HG02885 (cell line): ENCODE results near the gene TREM1.

Experiments
- ATAC-seq: cut with Tn5 transposase; IDR thresholded peaks from one replicate; pipeline ENCODE4 v1.9.1; 2021; ENCODE audit warnings: mild to moderate bottlenecking; ENCODE audit not compliant: unreplicated experiment, poor library complexity

The TREM1 gene

GRCh38 chr6:41286544-41287346, at the start of gene TREM1:
Gene TREM1, minus strand, starts transcription at chr6:41286682. Its CDS starts 27 bp downstream, at chr6:41286655.
- ATAC-seq, result no peak

DNA sequence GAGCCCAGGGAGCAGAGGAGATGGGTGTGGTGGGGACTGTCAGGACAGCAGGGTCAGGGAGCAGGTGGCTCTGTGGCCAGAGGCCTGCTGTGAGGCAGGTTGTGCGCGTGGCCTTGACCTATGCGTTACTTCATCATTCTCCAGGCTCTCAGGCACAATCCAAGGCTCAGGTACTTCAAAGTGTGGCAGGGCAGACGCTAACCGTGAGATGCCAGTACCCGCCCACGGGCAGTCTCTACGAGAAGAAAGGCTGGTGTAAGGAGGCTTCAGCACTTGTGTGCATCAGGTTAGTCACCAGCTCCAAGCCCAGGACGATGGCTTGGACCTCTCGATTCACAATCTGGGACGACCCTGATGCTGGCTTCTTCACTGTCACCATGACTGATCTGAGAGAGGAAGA, 49.5 kb upstream of the TREM1 start:
- no peak for ATAC-seq

GRCh38 chr6:41335296-41335695, 48.8 kb upstream of the TREM1 start, which contains the start of gene NCR2:
Gene NCR2, plus strand, starts transcription at chr6:41335608. Its CDS starts 269 bp downstream, at chr6:41335877.
- no peak for ATAC-seq

- no peak for ATAC-seq
These were observed 48.1 kb upstream of the TREM1 start for GRCh38 chr6:41334482-41335040.

DNA sequence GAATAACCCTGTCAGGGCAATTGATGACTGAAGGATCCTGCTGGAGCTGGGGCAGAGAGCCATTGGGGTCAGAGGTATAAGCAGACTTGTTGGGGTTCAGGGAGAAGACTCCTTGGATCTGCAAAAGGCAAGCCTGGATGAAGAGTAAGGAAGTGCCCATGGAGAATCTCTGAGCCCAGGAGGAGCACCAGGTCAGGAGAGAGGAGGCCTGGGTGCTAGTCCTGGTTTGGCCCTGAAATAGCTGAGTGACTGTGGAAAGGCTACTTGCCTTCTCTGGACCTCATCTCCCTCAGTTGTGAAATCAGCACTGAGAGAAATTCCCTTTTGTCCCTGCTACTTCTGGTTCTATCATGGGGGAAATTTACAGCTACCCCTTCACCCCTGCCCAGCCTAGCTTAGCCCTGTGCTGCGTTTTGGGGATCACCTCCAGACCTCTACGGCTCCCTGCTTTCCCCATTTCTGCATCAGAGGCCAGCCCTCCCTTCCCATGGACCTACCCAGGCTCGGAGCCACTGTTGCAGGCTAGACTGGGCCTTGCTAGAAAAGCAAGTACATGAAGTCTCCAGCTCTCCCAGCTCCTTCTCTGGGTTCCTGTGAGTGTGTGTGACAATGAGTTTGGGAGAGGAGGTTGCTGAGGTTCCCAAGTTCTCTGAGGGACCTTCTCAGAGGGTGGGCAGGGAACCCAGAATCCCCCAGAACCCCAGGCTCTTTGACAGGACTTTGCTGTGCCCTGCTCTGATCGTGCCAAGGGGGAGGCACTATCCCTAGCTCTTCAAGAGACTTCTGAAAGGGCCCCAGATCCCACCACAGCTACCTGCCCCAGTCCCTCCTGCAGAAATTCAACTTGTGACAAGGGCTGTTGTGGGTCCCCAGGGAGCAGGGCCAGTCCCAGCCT, 46.6 kb upstream of the TREM1 start:
- no peak for ATAC-seq

DNA sequence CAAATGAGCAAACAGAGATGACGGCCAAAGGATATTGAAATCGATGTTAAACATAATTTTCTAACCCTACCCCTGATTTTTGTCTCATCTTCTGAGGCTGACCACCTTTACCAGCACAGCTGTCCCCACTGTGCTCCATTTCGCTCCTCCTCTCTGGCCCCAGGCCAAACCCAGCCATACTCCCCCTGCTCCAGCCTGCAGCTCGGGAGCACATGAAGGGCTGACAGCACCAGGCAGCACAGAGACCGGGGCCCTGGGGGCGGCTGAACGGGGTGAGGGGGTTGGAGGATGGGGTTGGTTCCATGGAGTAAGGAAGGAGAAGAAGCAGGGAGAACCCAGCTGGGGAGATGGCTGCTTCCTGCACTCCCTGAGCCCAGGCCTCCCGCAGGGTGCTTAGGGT, 45.8 kb upstream of the TREM1 start:
- no peak for ATAC-seq

GRCh38 chr6:41331401-41332150, 45.1 kb upstream of the TREM1 start:
- ATAC-seq, result no peak

- no peak for ATAC-seq
These were observed 40.7 kb upstream of the TREM1 start for GRCh38 chr6:41327177-41327576.

DNA sequence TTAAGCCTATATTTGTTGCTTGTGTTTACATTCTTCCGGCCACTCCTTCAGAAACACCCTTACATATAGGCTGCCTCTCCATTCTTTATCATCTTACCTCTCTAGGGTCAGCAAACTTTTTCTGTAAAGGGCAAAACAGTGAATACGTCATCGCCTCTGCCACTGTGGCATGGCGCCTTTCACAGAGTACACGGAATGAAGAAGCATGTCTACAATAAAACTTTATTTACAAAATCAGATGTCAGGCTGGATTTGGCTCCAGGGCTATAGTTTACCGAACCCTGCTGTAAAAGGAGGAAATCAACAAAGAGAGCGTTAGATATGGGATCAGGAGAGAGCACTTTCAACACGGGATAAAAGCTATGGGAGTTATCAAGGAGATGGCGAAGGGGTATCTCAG, 39.6 kb upstream of the TREM1 start:
- no peak for ATAC-seq

GRCh38 chr6:41325446-41326066, 39.1 kb upstream of the TREM1 start:
- no peak for ATAC-seq

- ATAC-seq, result no peak
These were observed 34.7 kb upstream of the TREM1 start for GRCh38 chr6:41321183-41321582.

- peak; percentile 91 for ATAC-seq
These were observed 32.4 kb upstream of the TREM1 start for GRCh38 chr6:41318654-41319565.

DNA sequence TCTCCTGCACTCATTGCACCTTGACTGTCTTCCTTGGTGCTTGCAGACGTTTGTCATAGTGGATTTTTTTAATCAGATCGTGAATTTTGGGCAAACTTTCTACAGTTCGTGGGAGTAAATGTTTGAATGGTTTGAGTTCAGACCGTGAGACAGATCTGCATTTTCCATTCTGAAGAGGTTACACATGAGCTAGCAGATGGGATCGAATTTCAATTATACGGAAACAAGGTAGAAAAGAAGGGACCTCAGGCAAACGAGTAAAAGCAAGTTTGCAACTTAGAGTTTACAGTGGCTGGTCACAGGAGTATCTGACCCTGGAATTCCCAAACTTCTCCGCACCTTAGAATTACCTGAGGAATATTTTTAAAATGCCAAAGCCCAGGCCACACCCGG, 31.8 kb upstream of the TREM1 start:
- no peak for ATAC-seq

DNA sequence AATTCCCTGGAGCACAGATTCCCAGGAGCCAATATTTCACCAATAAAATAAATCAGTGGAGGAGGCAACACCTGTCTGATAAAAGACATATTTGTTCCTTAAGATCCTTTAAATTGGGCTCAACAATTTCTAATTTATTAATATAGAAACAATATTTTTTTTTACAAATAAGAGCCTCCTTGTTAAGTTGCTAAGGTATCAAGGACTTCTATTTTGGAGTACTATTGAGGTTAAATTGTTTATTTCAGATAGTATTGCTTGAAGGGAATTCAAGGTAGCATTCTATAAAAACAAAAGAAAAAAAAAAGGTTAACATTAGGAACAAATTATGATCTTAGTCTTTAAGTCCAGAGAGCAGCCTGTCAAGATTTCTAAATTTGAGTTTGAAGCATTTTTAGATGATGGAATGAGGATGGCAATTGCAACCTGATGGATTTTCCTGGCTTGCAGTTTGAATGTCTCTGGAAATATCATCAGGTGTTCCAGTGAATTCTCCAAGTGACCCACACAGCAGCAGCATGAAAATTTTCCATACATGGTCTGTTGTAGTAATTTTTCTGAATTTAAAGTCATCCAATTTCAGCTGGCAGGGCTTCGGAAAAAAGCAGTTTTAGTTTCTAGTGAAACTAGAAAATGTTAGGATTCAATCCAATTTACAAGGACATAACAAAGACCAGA, 29.6 kb upstream of the TREM1 start:
- ATAC-seq, result no peak

DNA sequence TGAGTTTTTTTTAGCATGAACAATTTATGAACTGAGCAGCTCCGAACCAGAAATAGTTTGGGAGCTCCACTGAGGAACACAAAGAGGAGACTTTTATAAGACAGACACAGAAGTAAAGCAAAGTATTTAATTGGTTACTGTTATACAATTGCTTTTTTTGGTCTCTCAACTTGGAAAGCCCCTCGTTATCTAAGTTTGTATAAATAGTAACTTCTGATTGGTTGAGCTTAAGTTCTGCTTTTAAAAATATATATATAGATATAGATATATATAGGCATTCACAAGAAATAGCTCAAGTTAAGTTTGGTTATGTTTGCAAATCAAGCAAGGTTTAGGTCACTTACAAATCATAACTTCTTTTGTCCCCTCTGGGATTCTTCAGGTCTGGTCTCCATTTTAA, 28.7 kb upstream of the TREM1 start:
- ATAC-seq, result no peak

- ATAC-seq, result no peak
These were observed 19.8 kb upstream of the TREM1 start for GRCh38 chr6:41306187-41306854.

- ATAC-seq, result no peak
These were observed 16.2 kb upstream of the TREM1 start for GRCh38 chr6:41302638-41303037.
